LNCAP (cell line): ENCODE results near the gene SPNS2.

Experiments used
- TF ChIP-seq, protein P1 (sequence below): fragments of 450-650 bp; IDR thresholded peaks from 2 replicates; pipeline ENCODE4 v1.5.1; 2017; ENCODE audit warnings: mild to moderate bottlenecking

The SPNS2 gene

DNA sequence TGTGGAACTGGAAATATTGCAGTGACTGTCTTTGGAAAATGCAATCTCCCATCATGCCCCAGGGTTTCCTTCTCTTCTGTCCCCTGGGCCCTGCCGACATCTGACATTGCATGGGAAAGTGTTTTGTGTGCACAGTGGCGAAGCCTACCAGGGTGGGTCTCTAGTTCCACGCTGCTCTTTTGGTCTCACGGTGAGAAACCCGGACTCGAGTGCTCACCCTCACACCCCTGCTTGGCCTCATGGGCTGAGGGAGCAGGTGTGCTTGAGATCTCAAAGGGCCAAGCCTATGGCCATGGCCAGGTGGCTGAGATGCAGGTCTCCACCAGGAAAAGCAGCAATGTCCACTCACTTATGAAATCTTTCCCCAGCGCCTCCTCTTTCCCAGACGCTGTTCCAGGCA is 32.9 kb upstream of the SPNS2 start:
- TF ChIP-seq, protein P1, sequence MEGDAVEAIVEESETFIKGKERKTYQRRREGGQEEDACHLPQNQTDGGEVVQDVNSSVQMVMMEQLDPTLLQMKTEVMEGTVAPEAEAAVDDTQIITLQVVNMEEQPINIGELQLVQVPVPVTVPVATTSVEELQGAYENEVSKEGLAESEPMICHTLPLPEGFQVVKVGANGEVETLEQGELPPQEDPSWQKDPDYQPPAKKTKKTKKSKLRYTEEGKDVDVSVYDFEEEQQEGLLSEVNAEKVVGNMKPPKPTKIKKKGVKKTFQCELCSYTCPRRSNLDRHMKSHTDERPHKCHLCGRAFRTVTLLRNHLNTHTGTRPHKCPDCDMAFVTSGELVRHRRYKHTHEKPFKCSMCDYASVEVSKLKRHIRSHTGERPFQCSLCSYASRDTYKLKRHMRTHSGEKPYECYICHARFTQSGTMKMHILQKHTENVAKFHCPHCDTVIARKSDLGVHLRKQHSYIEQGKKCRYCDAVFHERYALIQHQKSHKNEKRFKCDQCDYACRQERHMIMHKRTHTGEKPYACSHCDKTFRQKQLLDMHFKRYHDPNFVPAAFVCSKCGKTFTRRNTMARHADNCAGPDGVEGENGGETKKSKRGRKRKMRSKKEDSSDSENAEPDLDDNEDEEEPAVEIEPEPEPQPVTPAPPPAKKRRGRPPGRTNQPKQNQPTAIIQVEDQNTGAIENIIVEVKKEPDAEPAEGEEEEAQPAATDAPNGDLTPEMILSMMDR: no peak

DNA sequence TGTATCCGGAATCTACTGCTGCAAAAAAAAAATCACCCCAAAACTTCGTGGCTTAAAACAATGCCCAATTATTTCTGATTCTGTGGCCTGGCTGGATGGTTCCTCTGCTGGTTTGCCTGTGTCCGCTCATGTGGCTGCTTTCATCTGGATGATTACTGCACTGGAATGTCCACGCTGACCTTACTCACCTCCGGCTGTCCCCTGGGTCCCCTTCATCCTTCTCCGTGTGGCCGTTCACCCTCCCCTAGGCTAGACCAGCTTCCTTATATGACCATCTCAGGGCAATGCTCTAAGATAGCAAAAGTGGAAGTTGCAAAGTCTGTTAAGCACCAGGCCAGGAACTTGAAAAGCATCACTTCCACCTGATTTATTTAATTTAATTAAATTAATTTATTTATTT is 31.4 kb upstream of the SPNS2 start:
- TF ChIP-seq, protein P1: no peak

DNA sequence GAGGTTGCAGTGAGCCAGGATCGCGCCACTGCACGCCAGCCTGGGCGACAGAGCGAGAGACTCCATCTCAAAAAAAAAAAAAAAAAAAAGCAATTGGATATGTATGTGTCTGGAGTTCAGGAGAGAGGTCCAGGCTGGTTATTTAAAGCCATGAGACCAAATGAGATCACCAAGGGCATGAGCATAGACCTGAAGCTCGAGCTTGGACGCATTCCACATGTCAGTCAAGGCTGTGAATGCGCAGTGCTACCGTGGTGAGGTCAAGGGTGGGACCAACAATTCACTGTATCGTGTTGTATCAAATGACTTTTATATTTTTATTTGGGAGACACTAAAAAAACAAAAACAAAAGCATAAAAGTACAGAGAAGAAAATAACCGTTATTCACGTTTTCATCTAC is 29.1 kb upstream of the SPNS2 start:
- TF ChIP-seq, protein P1: no peak

DNA sequence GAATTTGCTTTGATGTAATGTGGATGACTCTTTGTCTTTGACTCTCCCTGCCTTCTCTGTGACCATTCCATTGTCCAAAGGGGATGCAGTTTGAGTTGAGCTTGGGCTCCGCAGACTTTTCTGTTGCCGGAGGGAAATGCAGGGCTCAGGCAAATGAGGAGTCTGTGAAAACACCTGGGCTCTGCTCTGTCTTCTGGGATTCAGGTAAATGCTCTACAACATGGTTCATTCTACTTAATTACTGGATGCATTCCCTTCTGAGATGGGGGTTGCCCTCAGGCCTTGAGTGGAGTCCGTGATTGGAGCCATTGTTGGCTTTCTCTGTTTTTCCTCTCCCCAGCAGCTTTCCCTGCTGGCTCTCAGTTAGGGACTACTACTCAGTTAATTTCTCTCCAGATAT is 26.4 kb upstream of the SPNS2 start:
- TF ChIP-seq, protein P1: no peak

DNA sequence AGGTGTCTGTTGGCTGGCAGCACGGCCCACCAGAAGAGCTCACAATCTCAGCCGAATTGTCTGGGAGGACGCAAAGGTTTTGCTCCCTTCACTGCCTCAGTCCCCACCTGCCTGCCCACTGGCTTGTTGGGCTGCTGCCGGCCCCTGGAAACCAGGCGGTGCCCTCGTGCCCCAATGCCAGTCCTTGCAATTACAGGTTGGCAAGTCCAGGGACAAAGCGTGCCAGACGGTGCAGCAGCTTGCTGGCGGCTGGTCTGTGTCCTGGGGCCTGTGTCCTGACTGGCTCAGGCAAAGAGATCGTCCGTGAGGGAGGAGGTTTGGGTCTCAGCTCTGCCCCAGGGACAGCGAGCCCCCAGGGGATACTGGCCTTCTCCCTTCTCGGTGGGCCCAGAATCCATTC is 24.6 kb upstream of the SPNS2 start:
- TF ChIP-seq, protein P1: no peak

DNA sequence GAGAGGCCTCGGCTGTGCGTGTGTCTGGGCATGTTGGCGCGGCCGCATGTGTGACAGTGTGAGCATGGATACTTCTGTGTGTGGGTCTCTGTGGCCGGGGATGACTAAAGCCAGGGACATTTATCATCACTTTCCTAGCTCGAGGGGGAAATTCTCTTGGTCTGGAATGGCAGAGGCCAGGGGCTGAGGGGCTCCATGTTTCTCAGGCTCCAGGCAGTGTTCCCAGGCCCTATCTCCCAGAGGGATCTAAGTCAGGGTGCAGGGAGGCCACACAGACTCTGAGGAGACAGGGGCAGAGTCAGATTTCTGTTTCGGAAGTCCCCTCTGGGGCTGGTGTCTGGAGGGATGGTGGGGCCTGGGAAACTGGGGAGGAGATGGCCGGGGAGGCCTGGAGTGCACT is 23.7 kb upstream of the SPNS2 start:
- TF ChIP-seq, protein P1: no peak

DNA sequence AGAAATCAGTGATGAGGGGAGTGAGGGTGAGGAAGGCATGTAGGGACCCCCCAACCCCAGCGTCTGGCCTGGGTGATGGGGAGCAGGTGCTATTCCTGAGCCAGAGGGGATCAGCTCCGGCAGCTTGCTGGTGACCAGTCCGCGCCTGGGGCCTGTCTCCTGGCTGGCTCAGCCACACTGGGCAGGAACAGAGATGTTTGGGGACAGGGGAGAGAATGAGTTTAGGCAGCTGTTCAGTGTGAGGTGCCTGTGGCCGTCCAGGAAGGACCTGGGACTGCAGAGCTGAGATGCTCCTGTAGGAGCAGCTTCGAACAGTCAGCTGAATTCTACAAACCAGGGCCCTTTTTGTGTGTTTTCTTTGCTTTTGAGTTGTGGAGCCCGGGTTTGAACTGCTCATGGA is 23.2 kb upstream of the SPNS2 start:
- TF ChIP-seq, protein P1: no peak

DNA sequence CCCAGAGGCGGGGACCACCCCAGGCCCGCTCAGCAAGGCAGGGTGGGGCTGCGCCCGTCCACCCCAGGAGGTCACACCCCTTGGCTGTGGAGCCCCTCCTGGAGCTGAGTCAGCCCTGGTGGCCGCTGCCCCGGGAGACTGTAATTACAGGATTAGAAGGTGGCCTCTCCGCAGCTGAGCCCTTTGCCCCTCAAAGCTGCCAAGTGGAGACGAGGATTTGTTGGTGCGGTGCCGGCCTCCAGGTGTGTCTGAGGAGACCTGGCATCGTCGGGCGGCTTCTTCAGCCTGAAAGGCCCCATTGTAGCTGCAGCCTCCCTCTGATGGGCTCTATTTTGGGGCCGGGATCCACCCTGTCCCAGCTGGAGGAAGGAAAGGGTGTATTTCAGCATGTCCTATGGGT is 22.7 kb upstream of the SPNS2 start:
- TF ChIP-seq, protein P1: no peak
